ENCODE data around the gene MAP3K2.

GRCh38 chr2:127293748-127294562 lies 93.8 kb downstream of the MAP3K2 start, which contains the start of gene ERCC3:
- TF ChIP-seq CTCF (IDR thresholded peaks at IDR 0.05) (no peak), POLR2A (IDR thresholded peaks at IDR 0.05) (peak; percentile 69 to 70)
